OCI-LY1 (cell line): ENCODE data around the gene DPH5.

Experiments
- H2AFZ ChIP-seq: fragments of 200-600 bp; sonication (generic), shearing (Covaris generic); 2 replicates; pipeline ENCODE4 v1.6.0; 2014; ENCODE audit warnings: antibody characterized with exemption, mild to moderate bottlenecking, low read length
- H3F3A ChIP-seq: fragments of 200-600 bp; sonication (generic), shearing (Covaris generic); 2 replicates; pipeline ENCODE4 v1.6.0; 2014; ENCODE audit warnings: mild to moderate bottlenecking, antibody characterized with exemption, low read length, moderate library complexity; ENCODE audit not compliant: insufficient read depth
- H3K27ac ChIP-seq: fragments of 200-600 bp; sonication (generic); 2 replicates; pipeline ENCODE4 v1.5.1; 2014; ENCODE audit warnings: low read length, mixed run types, mild to moderate bottlenecking, low read depth; ENCODE audit not compliant: poor library complexity, severe bottlenecking
- H3K27me3 ChIP-seq: fragments of 200-600 bp; sonication (generic); 2 replicates; pipeline ENCODE4 v1.6.0; 2014; ENCODE audit warnings: antibody characterized with exemption, mild to moderate bottlenecking, low read length, moderate library complexity; ENCODE audit not compliant: insufficient read depth
- H3K36me3 ChIP-seq: fragments of 200-600 bp; sonication (generic); 2 replicates; pipeline ENCODE4 v1.6.1; 2014; ENCODE audit warnings: mild to moderate bottlenecking, antibody characterized with exemption, low read length, moderate library complexity, mixed read lengths; ENCODE audit not compliant: insufficient read depth
- H3K4me1 ChIP-seq: fragments of 200-600 bp; sonication (generic); 2 replicates; pipeline ENCODE4 v1.5.1; 2014; ENCODE audit warnings: mild to moderate bottlenecking, low read length, moderate library complexity; ENCODE audit not compliant: insufficient read depth, severe bottlenecking
- H3K4me2 ChIP-seq: fragments of 200-600 bp; sonication (generic), shearing (Covaris generic); 2 replicates; pipeline ENCODE4 v1.6.1; 2014; ENCODE audit warnings: low read length
- H3K4me3 ChIP-seq: fragments of 200-600 bp; sonication (generic); 2 replicates; pipeline ENCODE4 v1.5.1; 2014; ENCODE audit warnings: low read length, low read depth, mild to moderate bottlenecking, mixed read lengths; ENCODE audit not compliant: poor library complexity, severe bottlenecking
- H3K79me2 ChIP-seq: fragments of 200-600 bp; shearing (Covaris generic); 2 replicates; pipeline ENCODE4 v1.6.1; 2016; ENCODE audit warnings: mixed run types, low read length, mixed read lengths; ENCODE audit not compliant: insufficient read depth
- H3K9ac ChIP-seq: fragments of 200-600 bp; sonication (generic), shearing (Covaris generic); 2 replicates; pipeline ENCODE4 v1.6.1; 2014; ENCODE audit warnings: mild to moderate bottlenecking, low read length, mixed read lengths
- H3K9me2 ChIP-seq: fragments of 200-600 bp; sonication (generic), shearing (Covaris generic); 2 replicates; pipeline ENCODE4 v1.6.1; 2014; ENCODE audit warnings: low read depth, mild to moderate bottlenecking, low read length, mixed read lengths
- H3K9me3 ChIP-seq: fragments of 200-600 bp; shearing (Covaris generic); 2 replicates; pipeline ENCODE4 v1.6.1; 2014; ENCODE audit warnings: low read length, mixed read lengths
- H4K20me1 ChIP-seq: fragments of 200-600 bp; sonication (generic), shearing (Covaris generic); 2 replicates; pipeline ENCODE4 v1.6.0; 2016; ENCODE audit warnings: mild to moderate bottlenecking, low read length; ENCODE audit not compliant: insufficient read depth
- EZH2 ChIP-seq: fragments of 200-600 bp; sonication (generic), shearing (Covaris generic); IDR thresholded peaks from 2 replicates; pipeline ENCODE4 v1.8.0; 2017; ENCODE audit warnings: borderline replicate concordance, mixed run types, mild to moderate bottlenecking, antibody characterized with exemption, low read length, moderate library complexity, mixed read lengths
- TF ChIP-seq, protein P1 (sequence below): fragments of 200-600 bp; sonication (generic), shearing (Covaris generic); IDR thresholded peaks from 2 replicates; pipeline ENCODE4 v1.5.1; 2017; ENCODE audit warnings: mild to moderate bottlenecking, antibody characterized with exemption, low read length, moderate library complexity, mixed read lengths

DPH5 gene

DNA sequence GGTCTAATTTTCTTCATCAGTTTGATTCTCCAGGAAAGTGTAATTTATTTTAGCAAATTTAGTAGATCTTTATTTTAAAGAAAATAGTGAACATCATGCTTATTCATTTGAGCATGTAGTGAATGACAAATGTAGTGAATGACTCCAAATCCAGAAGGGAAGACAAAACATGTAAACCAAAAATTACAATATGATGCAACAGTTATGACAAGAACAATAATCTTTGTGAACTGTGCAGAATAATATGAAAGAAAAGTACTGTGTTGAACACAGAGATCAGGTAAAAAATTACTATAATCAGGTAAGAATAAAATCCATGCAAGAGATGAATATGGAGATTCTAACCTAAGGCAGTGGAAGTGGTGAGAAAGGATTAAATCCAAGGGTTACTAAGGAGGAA, 30.0 kb upstream of the DPH5 start:
- no peak overlapping the region for H3K27ac ChIP-seq
- TF ChIP-seq EZH2 = no peak
- TF ChIP-seq, protein P1, sequence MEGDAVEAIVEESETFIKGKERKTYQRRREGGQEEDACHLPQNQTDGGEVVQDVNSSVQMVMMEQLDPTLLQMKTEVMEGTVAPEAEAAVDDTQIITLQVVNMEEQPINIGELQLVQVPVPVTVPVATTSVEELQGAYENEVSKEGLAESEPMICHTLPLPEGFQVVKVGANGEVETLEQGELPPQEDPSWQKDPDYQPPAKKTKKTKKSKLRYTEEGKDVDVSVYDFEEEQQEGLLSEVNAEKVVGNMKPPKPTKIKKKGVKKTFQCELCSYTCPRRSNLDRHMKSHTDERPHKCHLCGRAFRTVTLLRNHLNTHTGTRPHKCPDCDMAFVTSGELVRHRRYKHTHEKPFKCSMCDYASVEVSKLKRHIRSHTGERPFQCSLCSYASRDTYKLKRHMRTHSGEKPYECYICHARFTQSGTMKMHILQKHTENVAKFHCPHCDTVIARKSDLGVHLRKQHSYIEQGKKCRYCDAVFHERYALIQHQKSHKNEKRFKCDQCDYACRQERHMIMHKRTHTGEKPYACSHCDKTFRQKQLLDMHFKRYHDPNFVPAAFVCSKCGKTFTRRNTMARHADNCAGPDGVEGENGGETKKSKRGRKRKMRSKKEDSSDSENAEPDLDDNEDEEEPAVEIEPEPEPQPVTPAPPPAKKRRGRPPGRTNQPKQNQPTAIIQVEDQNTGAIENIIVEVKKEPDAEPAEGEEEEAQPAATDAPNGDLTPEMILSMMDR = no peak
- H3K9me2 ChIP-seq = no peaks in the 10 kb centered on the region; the same call in 1 of the 2 replicates
- no peak overlapping the region for H3K9ac ChIP-seq
- no peak overlapping the region for H2AFZ ChIP-seq
- no peak overlapping the region for H3K4me3 ChIP-seq
- H3K79me2 ChIP-seq = no peaks in the 10 kb centered on the region
- H4K20me1 ChIP-seq = no peaks in the 10 kb centered on the region
- H3K4me2 ChIP-seq = no peak overlapping the region
- H3F3A ChIP-seq = no peaks in the 10 kb centered on the region
- no peaks in the 10 kb centered on the region for H3K9me3 ChIP-seq
- peaks cover 7% of the 10 kb centered on the region for H3K36me3 ChIP-seq
- H3K27me3 ChIP-seq = no peaks in the 10 kb centered on the region
- peaks cover 23% of the 10 kb centered on the region for H3K4me1 ChIP-seq

DNA sequence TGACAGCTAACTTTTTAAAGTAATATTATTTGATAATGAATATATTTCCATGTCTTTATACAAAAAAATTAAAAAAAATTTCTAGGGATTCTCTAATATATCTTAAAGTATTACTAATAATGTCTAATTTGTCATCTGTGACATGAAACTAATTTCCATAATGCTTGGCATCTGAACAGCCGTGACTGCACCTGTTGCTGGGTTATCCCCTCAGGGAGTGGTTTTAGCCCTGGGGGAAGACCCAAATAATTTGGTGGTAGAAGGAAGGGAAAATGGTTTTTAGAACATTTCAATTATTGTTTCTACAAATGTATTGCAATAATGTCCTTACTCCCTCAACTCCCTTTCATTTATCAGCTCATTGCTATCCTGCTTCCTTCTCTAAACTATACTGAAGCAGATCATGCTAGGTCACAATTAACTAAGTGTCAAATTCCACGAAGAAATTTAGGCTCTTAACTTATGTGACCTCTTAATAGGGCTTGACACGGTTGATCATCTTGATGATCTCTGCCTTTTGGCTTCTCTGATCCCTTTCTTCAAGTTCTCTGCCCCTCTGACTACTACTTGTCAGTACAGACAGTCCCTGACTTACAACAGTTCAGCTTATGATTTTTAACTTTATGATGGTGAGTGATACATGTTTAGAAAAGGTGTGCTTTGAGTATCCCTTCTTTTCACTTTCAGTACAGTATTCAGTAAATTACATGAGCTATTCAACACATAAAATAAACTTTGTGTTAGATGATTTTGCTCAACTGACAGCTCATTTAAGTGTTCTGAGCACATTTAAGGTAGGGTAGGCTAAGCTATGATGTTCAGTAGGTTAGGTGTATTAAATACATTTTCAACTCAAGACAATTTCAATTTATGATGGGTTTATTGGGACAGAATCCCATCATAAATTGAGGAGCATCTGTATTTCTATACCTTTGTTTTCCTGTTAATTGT, 26.4 kb upstream of the DPH5 start:
- Histone ChIP-seq H3K9ac (no peak overlapping the region), H3K9me2 (no peaks in the 10 kb centered on the region; the same call in 1 of the 2 replicates), H3K27me3 (no peaks in the 10 kb centered on the region)

DNA sequence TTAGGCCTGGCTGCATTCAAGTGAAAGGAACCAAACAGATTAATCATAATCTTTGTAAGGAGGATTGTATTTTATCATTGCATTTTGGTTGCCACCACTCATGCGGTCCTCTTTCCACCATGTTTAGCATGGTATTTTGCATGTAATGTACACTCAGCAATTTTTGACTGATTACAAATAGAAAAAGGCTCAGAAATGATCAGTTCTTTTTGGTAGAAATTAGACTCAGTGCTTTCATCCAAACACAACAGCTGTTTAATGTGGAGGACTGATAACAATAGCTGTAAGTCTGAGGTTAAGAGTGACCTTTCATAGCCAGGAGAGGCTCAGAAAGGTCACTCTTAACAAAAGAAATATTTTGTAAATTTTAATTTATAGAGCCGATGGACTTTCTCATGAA, 25.3 kb upstream of the DPH5 start:
- Histone ChIP-seq H3K36me3 (no peaks in the 10 kb centered on the region), H3K9me3 (no peaks in the 10 kb centered on the region), H3K4me1 (peaks cover 24% of the 10 kb centered on the region), H3K9me2 (no peaks in the 10 kb centered on the region; the same call in 1 of the 2 replicates), H3K4me3 (no peak overlapping the region), H3K4me2 (no peak overlapping the region), H3F3A (no peaks in the 10 kb centered on the region), H3K79me2 (no peaks in the 10 kb centered on the region), H4K20me1 (no peaks in the 10 kb centered on the region), H3K27me3 (no peaks in the 10 kb centered on the region), H3K27ac (no peak overlapping the region), H3K9ac (no peak overlapping the region), H2AFZ (no peak overlapping the region)
- TF ChIP-seq, protein P1 = no peak
- no peak for TF ChIP-seq EZH2

More for the DNA sequence above, 26.4 kb upstream of the DPH5 start:
- no peaks in the 10 kb centered on the region for H3K79me2 ChIP-seq
- H3K36me3 ChIP-seq = no peaks in the 10 kb centered on the region
- peaks cover 24% of the 10 kb centered on the region for H3K4me1 ChIP-seq
- H2AFZ ChIP-seq = no peak overlapping the region
- H3K4me2 ChIP-seq = peak overlapping the region; percentile 28; the same call in 1 of the 2 replicates
- H3F3A ChIP-seq = no peaks in the 10 kb centered on the region
- no peak overlapping the region for H3K4me3 ChIP-seq
- H3K27ac ChIP-seq = peak overlapping the region; percentile 34
- no peaks in the 10 kb centered on the region for H3K9me3 ChIP-seq
- no peaks in the 10 kb centered on the region for H4K20me1 ChIP-seq
- TF ChIP-seq EZH2 = no peak
- TF ChIP-seq, protein P1 = no peak
